SKM-1 (cell line): ENCODE data around the gene GAREM2.

ENCODE experiments used
- DNase-seq: peaks from one replicate; lab custom pipeline; 2025; ENCODE audit not compliant: unreplicated experiment; lab: John Stamatoyannopoulos, UW

GAREM2 gene

DNA sequence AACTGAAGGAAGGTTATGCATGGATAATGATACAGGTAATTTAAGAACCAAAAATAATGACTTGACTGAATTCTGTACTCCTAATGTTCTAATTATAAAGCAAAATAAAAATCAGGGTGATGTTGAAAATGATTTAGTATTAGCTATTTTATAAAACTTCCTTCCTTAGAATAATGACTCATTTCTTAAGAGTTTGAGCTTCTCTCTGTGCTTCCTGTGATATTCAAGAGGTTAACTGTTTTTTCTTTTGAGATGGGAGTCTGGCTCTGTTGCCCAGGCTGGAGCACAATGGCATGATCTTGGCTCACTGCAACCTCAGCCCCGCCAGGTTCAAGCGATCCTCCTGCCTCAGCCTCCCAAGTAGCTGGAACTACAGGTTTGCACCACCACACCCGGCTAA, 56.7 kb downstream of the GAREM2 start:
- DNase-seq, result no peak

DNA sequence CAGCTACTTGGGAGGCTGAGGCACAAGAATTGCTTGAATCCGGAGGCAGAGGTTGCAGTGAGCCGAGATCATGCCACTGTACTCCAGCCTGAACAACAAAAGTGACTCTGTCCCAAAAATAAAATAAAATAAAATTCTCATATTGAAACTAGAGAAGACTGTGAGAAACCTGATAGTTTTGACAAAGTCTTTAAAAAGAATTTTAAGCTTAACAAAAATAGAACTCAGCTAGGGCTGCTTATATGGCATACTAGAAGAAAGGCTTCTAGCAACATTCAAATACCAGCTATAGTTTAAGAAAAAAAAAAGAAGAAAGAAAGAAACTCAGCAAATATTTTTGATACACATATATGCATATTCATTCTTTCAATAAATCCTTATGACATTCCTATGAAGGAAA, 57.9 kb downstream of the GAREM2 start:
- no peak for DNase-seq

DNA sequence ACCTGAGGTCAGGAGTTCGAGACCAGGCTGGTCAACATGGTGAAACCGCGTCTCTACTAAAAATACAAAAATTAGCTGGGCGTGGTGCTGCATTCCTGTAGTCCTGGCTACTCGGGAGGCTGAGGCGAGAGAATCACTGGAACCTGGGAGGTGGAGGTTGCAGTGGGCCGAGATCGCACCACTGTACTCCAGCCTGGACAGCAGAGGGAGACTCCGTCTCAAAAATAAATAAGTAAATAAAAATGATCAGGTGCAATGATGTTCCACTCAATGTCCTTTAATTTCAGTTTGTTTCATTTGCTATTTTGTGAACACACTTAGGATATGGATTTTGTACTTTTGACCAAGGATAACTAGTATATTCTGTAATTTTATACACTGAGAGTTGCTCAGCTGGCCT, 62.2 kb downstream of the GAREM2 start:
- no peak for DNase-seq

DNA sequence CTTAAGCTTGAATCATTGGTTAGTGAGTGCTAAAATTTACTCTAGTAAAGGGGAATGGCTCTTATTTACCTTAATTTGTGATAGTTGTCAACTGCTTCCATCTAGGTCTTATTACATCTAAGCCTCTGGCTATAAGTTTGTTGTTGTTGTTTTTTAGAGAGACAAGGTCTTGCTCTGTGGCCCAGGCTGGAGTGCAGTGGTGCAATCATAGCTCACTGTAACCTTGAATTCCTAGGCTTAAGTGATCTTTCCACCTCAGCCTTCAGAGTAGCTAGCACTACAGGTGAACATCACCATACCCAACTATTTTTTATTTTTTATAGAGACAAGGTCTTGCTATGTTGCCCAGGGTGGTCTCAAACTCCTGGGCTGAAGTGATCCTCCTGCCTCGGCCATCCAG, 65.0 kb downstream of the GAREM2 start:
- no peak for DNase-seq

DNA sequence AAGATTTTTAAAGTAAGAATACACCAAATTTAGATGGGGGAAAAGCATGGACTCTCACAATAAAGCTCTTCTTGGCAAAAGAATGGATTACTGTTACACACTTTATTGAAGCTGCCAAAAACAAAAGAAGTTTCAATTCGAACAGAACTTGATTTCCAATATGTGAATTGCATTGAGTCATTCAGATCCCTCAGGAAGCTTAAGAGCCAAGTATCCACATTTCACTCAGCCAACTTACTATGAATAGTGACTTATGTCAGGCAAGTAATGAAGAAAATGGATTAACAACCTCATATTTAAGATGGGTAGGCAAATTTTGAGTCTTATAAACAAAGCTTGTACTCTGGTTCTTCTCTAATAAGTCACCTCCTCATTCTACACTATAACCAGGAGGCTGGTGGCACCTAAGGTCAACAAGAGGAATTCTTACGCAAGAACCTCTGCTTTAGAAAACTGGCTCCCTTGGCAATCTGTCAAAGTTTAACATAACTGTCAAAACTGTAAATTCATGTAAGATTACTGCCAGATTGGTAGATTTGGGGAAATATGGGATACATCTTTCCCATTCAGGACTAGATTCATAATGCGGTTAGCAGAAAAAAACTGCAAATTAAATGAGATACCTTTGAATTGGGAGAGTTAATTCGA, 65.5 kb downstream of the GAREM2 start:
- no peak for DNase-seq
